SK-N-SH (cell line): Measurements from ENCODE around the gene PALM3. TPM values are rescaled to one million over a fixed set of nuclear protein-coding genes. Genes with fewer than 3 reads are reported as not detected.

Source experiments
- CTCF ChIA-PET: fragments of 300-600, 350-600 bp; formaldehyde crosslinking; extraction: SDS; loops from one replicate; lab custom pipeline; 2021; lab: Yijun Ruan, JAX
- POLR2A ChIA-PET: fragments of 350-600 bp; sonication (Branson Sonifier 250); formaldehyde crosslinking; extraction: SDS; loops from one replicate; lab custom pipeline; 2020; ENCODE audit warnings: antibody characterized with exemption, inconsistent platforms; lab: Yijun Ruan, JAX
- DNase-seq: peaks from one replicate; pipeline ENCODE4 v3.0.0; 2012
- H2AFZ ChIP-seq: fragments of 200-600 bp; sonication (generic); 2 replicates; pipeline ENCODE4 v1.8.1; 2016; ENCODE audit warnings: antibody characterized with exemption, mild to moderate bottlenecking, low read depth
- H3F3A ChIP-seq: fragments of 200-600 bp; sonication (generic); replicated peaks from 2 replicates; pipeline ENCODE3; 2016; ENCODE audit warnings: antibody characterized with exemption, mild to moderate bottlenecking; ENCODE audit not compliant: insufficient read depth
- H3K27ac ChIP-seq, 2 experiments: fragments of 200-500 bp in 1 of 2; fragments of 200-600 bp in 1 of 2; sonication (Bioruptor generic) in 1 of 2; sonication (generic), shearing (Covaris generic) in 1 of 2; 2 replicates each; pipeline versions ENCODE4 v1.5.1 to v1.6.1; 2014 to 2016; ENCODE audit warnings: low read depth in 2 of 2, inconsistent platforms in 1 of 2, low read length in 1 of 2, mild to moderate bottlenecking in 1 of 2, mixed read lengths in 1 of 2
- H3K27me3 ChIP-seq: fragments of 200-600 bp; sonication (generic), shearing (Covaris generic); 2 replicates; pipeline ENCODE4 v1.6.1; 2016; ENCODE audit warnings: mixed run types; ENCODE audit not compliant: insufficient read depth
- H3K36me3 ChIP-seq, 2 experiments: fragments of 200-500 bp in 1 of 2; fragments of 200-600 bp in 1 of 2; sonication (Bioruptor generic) in 1 of 2; sonication (generic) in 1 of 2; replicated peaks in 1 of 2; 2 replicates each; pipeline versions ENCODE3 to v1.5.1; 2014 to 2016; ENCODE audit warnings: low read length in 1 of 2, mild to moderate bottlenecking in 1 of 2; ENCODE audit not compliant: insufficient read depth in 2 of 2, control insufficient read depth in 1 of 2
- H3K4me1 ChIP-seq, 2 experiments: fragments of 200-500 bp in 1 of 2; fragments of 200-600 bp in 1 of 2; sonication (Bioruptor generic) in 1 of 2; sonication (generic), shearing (Covaris generic) in 1 of 2; 2 replicates each; pipeline versions ENCODE4 v1.5.1 to v1.6.1; 2014 to 2016; ENCODE audit warnings: low read depth in 1 of 2, low read length in 1 of 2, mixed run types in 1 of 2; ENCODE audit not compliant: insufficient read depth in 2 of 2, control insufficient read depth in 1 of 2
- H3K4me2 ChIP-seq: fragments of 200-600 bp; sonication (generic), shearing (Covaris generic); 2 replicates; pipeline ENCODE4 v1.6.1; 2017; ENCODE audit warnings: mixed run types
- H3K4me3 ChIP-seq, 2 experiments: fragments of 200-500 bp in 1 of 2; fragments of 200-600 bp in 1 of 2; sonication (Bioruptor generic) in 1 of 2; sonication (generic), shearing (Covaris generic) in 1 of 2; 2 replicates each; pipeline versions ENCODE4 v1.5.1 to v1.8.1; 2014 to 2016; ENCODE audit warnings: low read depth in 2 of 2, inconsistent platforms in 1 of 2, low read length in 1 of 2, mild to moderate bottlenecking in 1 of 2, mixed read lengths in 1 of 2, moderate library complexity in 1 of 2
- H3K79me2 ChIP-seq: fragments of 200-600 bp; sonication (generic); 2 replicates; pipeline ENCODE4 v1.8.1; 2017; ENCODE audit warnings: mild to moderate bottlenecking; ENCODE audit not compliant: insufficient read depth
- H3K9ac ChIP-seq: fragments of 200-600 bp; sonication (generic); 2 replicates; pipeline ENCODE4 v1.6.1; 2017; ENCODE audit warnings: mixed run types
- H3K9me2 ChIP-seq: fragments of 200-600 bp; sonication (generic); 2 replicates; pipeline ENCODE4 v1.6.1; 2017; ENCODE audit warnings: mixed run types
- H3K9me3 ChIP-seq: fragments of 200-600 bp; sonication (generic); 2 replicates; pipeline ENCODE4 v1.6.1; 2017; ENCODE audit warnings: mixed run types, mild to moderate bottlenecking, moderate library complexity
- H4K20me1 ChIP-seq: fragments of 200-600 bp; sonication (generic); 2 replicates; pipeline ENCODE4 v1.6.1; 2017; ENCODE audit warnings: mild to moderate bottlenecking, mixed run types; ENCODE audit not compliant: insufficient read depth
- CHD2 ChIP-seq: fragments of 150-350 bp; IDR thresholded peaks from 2 replicates; pipeline ENCODE4 v1.6.1; 2018; ENCODE audit warnings: low read length; ENCODE audit not compliant: partially characterized antibody
- ELF1 ChIP-seq: IDR thresholded peaks from 2 replicates; pipeline ENCODE4 v1.4.0; 2012
- EP300 ChIP-seq, 2 experiments: IDR thresholded peaks; 2 replicates each; pipeline versions ENCODE4 v1.4.0 to v1.6.1; 2012; ENCODE audit warnings: borderline replicate concordance in 1 of 2, low read depth in 1 of 2, low read length in 1 of 2
- EZH2phosphoT487 ChIP-seq: fragments of 200-600 bp; sonication (generic); IDR thresholded peaks from 2 replicates; pipeline ENCODE4 v1.6.1; 2017; ENCODE audit warnings: low read depth, mixed run types, mild to moderate bottlenecking, antibody characterized with exemption, moderate library complexity, borderline replicate concordance
- FOXM1 ChIP-seq: IDR thresholded peaks from 2 replicates; pipeline ENCODE4 v1.4.0; 2012; ENCODE audit warnings: low read depth, mild to moderate bottlenecking
- GABPA ChIP-seq: IDR thresholded peaks from 2 replicates; pipeline ENCODE4 v1.4.0; 2012; ENCODE audit warnings: low read depth, mild to moderate bottlenecking
- GATA2 ChIP-seq: sonication (generic); formaldehyde crosslinking; IDR thresholded peaks from 2 replicates; pipeline ENCODE4 v1.5.0; 2020; ENCODE audit warnings: mild to moderate bottlenecking, missing genetic modification reagents
- NFIC ChIP-seq: IDR thresholded peaks from 2 replicates; pipeline ENCODE4 v1.4.0; 2012; ENCODE audit warnings: borderline replicate concordance
- RAD21 ChIP-seq: IDR thresholded peaks from 2 replicates; pipeline ENCODE4 v1.6.1; 2012; ENCODE audit warnings: mild to moderate bottlenecking, low read length
- SIN3A ChIP-seq: IDR thresholded peaks from 2 replicates; pipeline ENCODE4 v1.6.1; 2012; ENCODE audit warnings: low read depth, mild to moderate bottlenecking, low read length, moderate library complexity, borderline replicate concordance
- TCF12 ChIP-seq: IDR thresholded peaks from 2 replicates; pipeline ENCODE4 v1.4.0; 2012
- TEAD4 ChIP-seq: IDR thresholded peaks from 2 replicates; pipeline ENCODE4 v1.4.0; 2012; ENCODE audit warnings: mild to moderate bottlenecking, borderline replicate concordance; ENCODE audit not compliant: insufficient read depth
- WGBS: methylation state at CpG from one replicate; pipeline ENCODE4 v1.1.6; 2017; ENCODE audit warnings: low lambda C conversion rate; 5-methylcytosine and 5-hydroxymethylcytosine counted together
- polyA plus RNA-seq, 3 experiments: library from polyadenylated mRNA; depleted of rRNA; stranded (reverse); fragments of >200 nt; gene quantifications; 2 replicates each; pipeline ENCODE4 v1.2.3, GENCODE V29; 2012
- TF ChIP-seq, protein P1 (sequence below): IDR thresholded peaks from 2 replicates; pipeline ENCODE4; 2012
- TF ChIP-seq, protein P2 (sequence below): IDR thresholded peaks from 2 replicates; pipeline ENCODE4 v1.4.0; 2012; ENCODE audit warnings: low read depth, borderline replicate concordance
- TF ChIP-seq, protein P3 (sequence below): fragments of 150-350 bp; IDR thresholded peaks from 2 replicates; pipeline ENCODE4 v1.6.1; 2017; ENCODE audit warnings: antibody characterized with exemption, low read length, low read depth, borderline replicate concordance
- TF ChIP-seq, protein P4 (sequence below): IDR thresholded peaks from 2 replicates; pipeline ENCODE4 v1.6.1; 2012; ENCODE audit warnings: mild to moderate bottlenecking, low read depth, low read length, moderate library complexity
- TF ChIP-seq, protein P5 (sequence below): IDR thresholded peaks from 2 replicates; pipeline ENCODE4 v1.4.0; 2012; ENCODE audit warnings: low read depth
- TF ChIP-seq, protein P6 (sequence below): fragments of 150-350 bp; IDR thresholded peaks from 2 replicates; pipeline ENCODE4 v1.6.1; 2016; ENCODE audit warnings: mild to moderate bottlenecking, low read depth, low read length
- TF ChIP-seq, protein P7 (sequence below): IDR thresholded peaks from 2 replicates; pipeline ENCODE4 v1.4.0; 2012; ENCODE audit warnings: low read depth, borderline replicate concordance

The PALM3 gene
- polyA plus RNA-seq, 1 of the 3 experiments (the other 2 are of a cell fraction): 5.5 TPM

DNA sequence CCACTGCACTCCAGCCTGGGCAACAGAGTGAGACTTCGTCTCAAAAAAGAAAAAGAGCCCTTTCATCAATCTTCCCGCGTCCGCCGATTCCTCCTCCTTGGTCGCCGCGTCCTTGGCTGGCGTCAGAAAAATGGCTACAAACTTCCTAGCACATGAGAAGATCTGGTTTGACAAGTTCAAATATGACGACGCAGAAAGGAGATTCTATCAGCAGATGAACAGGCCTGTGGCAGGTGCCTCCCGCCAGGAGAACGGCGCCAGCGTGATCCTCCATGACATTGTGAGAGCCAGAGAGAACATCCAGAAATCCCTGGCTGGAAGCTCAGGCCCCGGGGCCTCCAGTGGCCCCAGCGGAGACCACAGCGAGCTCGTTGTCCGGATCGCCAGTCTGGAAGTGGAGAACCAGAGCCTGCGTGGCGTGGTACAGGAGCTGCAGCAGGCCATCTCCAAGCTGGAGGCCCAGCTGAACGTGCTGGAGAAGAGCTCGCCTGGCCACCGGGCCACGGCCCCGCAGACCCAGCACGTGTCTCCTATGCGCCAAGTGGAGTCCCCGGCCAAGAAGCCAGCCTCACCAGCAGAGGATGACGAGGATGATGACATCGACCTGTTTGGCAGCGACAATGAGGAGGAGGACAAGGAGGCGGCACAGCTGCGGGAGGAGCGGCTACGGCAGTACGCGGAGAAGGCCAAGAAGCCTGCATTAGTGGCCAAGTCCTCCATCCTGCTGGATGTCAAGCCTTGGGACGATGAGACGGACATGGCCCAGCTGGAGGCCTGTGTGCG is 8.6 kb upstream of the PALM3 start:
- Histone ChIP-seq H3K27ac (no peak overlapping the region), H3K4me2 (no peak overlapping the region), H3K79me2 (no peaks in the 10 kb centered on the region), H3K9me2 (no peaks in the 10 kb centered on the region), H2AFZ (no peak overlapping the region), H3K9me3 (no peaks in the 10 kb centered on the region), H3K4me1 (peaks cover 0 to 14% of the 10 kb centered on the region in 2 experiments; a peak in 1 of 4 replicates), H4K20me1 (no peaks in the 10 kb centered on the region), H3F3A (no peaks in the 10 kb centered on the region), H3K9ac (no peak overlapping the region), H3K27me3 (no peaks in the 10 kb centered on the region), H3K36me3 (no peaks in the 10 kb centered on the region), H3K4me3 (no peak overlapping the region)
- WGBS: 95% methylated on average over 32 of the region's 43 CpGs
- no peak for DNase-seq
- ChIA-PET POLR2A (interaction anchor here (1.0 kb wide), 1 partner anchor 64 kb away, joined by 3 read pairs; the partner anchor contains the start of gene RFX1), CTCF (interaction anchor here (0.6 to 6.7 kb wide), 16 partner anchors 11 to 410 kb away, joined by 3 to 146 read pairs (median 6); partner anchors contain the start of genes ASF1B, C19orf67, IL27RA and NANOS3)
- TF ChIP-seq SIN3A: no peak
- no peak for TF ChIP-seq EZH2phosphoT487
- TF ChIP-seq NFIC: no peak
- no peak for TF ChIP-seq TCF12
- no peak for TF ChIP-seq TEAD4
- no peak for TF ChIP-seq GABPA
- no peak for TF ChIP-seq FOXM1
- TF ChIP-seq, protein P1, sequence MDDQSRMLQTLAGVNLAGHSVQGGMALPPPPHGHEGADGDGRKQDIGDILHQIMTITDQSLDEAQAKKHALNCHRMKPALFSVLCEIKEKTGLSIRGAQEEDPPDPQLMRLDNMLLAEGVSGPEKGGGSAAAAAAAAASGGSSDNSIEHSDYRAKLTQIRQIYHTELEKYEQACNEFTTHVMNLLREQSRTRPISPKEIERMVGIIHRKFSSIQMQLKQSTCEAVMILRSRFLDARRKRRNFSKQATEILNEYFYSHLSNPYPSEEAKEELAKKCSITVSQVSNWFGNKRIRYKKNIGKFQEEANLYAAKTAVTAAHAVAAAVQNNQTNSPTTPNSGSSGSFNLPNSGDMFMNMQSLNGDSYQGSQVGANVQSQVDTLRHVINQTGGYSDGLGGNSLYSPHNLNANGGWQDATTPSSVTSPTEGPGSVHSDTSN: no peak
- TF ChIP-seq EP300 (IDR thresholded peaks at IDR 0.05; ENCODE audit: borderline replicate concordance in 1 of 2, low read depth in 1 of 2, low read length in 1 of 2): no peak
- no peak for TF ChIP-seq ELF1
- TF ChIP-seq, protein P2, sequence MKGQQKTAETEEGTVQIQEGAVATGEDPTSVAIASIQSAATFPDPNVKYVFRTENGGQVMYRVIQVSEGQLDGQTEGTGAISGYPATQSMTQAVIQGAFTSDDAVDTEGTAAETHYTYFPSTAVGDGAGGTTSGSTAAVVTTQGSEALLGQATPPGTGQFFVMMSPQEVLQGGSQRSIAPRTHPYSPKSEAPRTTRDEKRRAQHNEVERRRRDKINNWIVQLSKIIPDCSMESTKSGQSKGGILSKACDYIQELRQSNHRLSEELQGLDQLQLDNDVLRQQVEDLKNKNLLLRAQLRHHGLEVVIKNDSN: no peak
- TF ChIP-seq, protein P3, sequence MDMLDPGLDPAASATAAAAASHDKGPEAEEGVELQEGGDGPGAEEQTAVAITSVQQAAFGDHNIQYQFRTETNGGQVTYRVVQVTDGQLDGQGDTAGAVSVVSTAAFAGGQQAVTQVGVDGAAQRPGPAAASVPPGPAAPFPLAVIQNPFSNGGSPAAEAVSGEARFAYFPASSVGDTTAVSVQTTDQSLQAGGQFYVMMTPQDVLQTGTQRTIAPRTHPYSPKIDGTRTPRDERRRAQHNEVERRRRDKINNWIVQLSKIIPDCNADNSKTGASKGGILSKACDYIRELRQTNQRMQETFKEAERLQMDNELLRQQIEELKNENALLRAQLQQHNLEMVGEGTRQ: no peak
- TF ChIP-seq RAD21: no peak
- TF ChIP-seq CHD2: no peak
- TF ChIP-seq, protein P4, sequence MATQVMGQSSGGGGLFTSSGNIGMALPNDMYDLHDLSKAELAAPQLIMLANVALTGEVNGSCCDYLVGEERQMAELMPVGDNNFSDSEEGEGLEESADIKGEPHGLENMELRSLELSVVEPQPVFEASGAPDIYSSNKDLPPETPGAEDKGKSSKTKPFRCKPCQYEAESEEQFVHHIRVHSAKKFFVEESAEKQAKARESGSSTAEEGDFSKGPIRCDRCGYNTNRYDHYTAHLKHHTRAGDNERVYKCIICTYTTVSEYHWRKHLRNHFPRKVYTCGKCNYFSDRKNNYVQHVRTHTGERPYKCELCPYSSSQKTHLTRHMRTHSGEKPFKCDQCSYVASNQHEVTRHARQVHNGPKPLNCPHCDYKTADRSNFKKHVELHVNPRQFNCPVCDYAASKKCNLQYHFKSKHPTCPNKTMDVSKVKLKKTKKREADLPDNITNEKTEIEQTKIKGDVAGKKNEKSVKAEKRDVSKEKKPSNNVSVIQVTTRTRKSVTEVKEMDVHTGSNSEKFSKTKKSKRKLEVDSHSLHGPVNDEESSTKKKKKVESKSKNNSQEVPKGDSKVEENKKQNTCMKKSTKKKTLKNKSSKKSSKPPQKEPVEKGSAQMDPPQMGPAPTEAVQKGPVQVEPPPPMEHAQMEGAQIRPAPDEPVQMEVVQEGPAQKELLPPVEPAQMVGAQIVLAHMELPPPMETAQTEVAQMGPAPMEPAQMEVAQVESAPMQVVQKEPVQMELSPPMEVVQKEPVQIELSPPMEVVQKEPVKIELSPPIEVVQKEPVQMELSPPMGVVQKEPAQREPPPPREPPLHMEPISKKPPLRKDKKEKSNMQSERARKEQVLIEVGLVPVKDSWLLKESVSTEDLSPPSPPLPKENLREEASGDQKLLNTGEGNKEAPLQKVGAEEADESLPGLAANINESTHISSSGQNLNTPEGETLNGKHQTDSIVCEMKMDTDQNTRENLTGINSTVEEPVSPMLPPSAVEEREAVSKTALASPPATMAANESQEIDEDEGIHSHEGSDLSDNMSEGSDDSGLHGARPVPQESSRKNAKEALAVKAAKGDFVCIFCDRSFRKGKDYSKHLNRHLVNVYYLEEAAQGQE: no peak
- TF ChIP-seq, protein P5, sequence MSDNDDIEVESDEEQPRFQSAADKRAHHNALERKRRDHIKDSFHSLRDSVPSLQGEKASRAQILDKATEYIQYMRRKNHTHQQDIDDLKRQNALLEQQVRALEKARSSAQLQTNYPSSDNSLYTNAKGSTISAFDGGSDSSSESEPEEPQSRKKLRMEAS: no peak
- TF ChIP-seq, protein P6, sequence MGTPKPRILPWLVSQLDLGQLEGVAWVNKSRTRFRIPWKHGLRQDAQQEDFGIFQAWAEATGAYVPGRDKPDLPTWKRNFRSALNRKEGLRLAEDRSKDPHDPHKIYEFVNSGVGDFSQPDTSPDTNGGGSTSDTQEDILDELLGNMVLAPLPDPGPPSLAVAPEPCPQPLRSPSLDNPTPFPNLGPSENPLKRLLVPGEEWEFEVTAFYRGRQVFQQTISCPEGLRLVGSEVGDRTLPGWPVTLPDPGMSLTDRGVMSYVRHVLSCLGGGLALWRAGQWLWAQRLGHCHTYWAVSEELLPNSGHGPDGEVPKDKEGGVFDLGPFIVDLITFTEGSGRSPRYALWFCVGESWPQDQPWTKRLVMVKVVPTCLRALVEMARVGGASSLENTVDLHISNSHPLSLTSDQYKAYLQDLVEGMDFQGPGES: no peak
- TF ChIP-seq, protein P7, sequence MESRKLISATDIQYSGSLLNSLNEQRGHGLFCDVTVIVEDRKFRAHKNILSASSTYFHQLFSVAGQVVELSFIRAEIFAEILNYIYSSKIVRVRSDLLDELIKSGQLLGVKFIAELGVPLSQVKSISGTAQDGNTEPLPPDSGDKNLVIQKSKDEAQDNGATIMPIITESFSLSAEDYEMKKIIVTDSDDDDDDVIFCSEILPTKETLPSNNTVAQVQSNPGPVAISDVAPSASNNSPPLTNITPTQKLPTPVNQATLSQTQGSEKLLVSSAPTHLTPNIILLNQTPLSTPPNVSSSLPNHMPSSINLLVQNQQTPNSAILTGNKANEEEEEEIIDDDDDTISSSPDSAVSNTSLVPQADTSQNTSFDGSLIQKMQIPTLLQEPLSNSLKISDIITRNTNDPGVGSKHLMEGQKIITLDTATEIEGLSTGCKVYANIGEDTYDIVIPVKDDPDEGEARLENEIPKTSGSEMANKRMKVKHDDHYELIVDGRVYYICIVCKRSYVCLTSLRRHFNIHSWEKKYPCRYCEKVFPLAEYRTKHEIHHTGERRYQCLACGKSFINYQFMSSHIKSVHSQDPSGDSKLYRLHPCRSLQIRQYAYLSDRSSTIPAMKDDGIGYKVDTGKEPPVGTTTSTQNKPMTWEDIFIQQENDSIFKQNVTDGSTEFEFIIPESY: no peak
- TF ChIP-seq GATA2 (CRISPR knock-in tag): no peak
